Mammary epithelial cell (primary cell): ENCODE results near the gene TCF20.

Experiments used
- CTCF ChIP-seq, 2 donors: IDR thresholded peaks in 1 of 2; conservative IDR thresholded peaks in 1 of 2; 2 replicates each; pipeline ENCODE4 v1.5.1; 2011 to 2012; ENCODE audit warnings: inconsistent platforms in 2 of 2, low read length in 2 of 2, mild to moderate bottlenecking in 2 of 2, control low read depth in 1 of 2, low read depth in 1 of 2; ENCODE audit not compliant: insufficient read depth in 1 of 2; ENCODE audit errors: extremely low read depth in 1 of 2
- EZH2 ChIP-seq: IDR thresholded peaks from 2 replicates; pipeline ENCODE4 v1.6.1; 2012; ENCODE audit warnings: low read length, inconsistent platforms, borderline replicate concordance

DNA sequence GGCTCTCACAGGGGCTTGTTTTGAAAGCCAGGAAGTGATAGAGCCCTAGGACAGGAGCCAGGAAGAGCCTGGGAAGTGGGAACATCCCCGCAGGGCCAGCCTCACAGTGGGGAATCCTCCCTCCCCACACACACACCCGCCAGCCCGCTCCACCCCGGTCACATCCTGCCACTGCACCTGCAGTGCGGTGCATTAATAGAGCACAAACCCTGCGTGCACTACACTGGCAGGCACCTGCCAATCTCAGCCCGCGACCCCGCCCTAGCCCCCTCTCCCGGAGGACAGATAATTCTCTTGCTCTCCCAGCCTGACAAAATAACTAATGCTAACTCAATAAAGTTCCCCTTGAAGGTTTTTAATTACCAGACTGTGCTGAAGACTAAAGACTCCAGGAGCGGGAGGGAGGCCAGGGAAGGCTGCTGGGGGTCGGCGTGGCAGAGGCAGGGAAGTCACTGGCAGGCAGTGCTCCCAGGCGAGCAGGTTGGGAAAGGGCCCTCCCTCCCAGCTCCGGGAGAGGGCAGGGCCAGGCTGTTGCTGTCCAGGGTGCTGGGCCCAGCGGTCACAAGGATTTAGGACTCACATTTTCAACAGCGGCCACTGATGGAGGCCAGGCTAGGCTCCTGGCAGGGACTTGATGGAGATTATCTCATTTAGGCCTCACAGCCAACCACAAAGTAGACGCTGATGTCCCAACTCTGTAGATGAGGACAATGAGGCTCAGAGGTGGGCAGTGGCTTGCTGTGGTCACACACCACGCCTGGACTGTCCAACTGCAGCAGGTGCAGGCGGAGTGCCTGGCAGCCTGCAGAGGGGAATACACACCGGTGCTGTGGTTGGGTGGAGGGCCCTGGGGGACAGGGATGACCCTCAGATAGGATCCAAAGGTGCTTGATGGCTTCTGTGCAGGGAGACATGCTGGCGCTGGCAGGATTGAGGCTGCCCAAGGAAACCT, 23.9 kb upstream of the TCF20 start:
- no peak for TF ChIP-seq CTCF (conservative IDR thresholded peaks at IDR 0.05 in 1 of 2, IDR thresholded peaks at IDR 0.05 in 1 of 2; ENCODE audit: extremely low read depth in 1 of 2, insufficient read depth in 1 of 2, low read depth in 1 of 2, low read length in 2 of 2)
- no peak for TF ChIP-seq EZH2
